HG03565 (cell line): ENCODE data around the gene NRG4.
"Not testable (repeated sequence)": the region's sequence is repeated elsewhere in the genome, so short reads cannot be mapped to it uniquely, and the experiment has no call there.

Source experiments
- ATAC-seq: cut with Tn5 transposase; IDR thresholded peaks from one replicate; pipeline ENCODE4 v1.9.1; 2021; ENCODE audit warnings: mild to moderate bottlenecking, moderate library complexity; ENCODE audit not compliant: unreplicated experiment

The NRG4 gene

DNA sequence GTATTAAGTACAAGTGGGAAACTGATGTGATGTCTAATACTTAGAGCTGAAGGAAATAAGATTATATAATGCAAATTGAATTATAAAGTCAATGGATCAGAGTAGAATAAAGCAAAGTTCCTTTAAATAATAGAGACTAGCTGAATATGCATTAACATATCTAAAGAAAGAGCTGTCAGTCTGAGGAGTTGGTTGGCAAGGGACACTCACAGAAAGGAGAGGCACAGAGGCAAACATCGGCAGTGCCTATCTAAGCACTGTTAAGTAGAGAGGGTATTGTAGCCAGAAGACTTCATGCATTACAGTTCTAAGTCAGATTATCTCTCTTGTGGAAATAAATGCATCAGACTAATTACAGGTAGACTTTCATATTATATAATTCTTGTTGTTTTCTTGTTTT lies 16.6 kb downstream of the NRG4 start:
- no peak for ATAC-seq

DNA sequence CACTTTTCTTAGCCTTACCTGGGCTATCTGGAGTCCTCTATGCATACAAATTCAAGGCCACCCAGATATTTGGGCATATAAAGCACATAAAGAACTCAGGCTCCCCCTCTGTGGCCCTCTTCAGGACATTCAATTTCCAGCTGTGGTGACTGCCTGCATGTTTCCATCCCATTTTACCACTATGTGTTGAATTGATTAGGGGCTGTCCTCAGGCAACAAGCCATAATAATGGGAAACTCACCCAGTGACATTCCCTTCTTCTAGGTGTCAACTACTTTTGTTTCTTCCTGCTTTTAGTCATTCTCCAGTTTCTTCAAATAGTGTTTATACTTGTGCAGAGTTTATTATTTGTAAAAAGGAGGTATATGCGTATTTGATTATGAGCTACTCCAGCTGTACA lies 18.0 kb downstream of the NRG4 start:
- ATAC-seq = no peak

DNA sequence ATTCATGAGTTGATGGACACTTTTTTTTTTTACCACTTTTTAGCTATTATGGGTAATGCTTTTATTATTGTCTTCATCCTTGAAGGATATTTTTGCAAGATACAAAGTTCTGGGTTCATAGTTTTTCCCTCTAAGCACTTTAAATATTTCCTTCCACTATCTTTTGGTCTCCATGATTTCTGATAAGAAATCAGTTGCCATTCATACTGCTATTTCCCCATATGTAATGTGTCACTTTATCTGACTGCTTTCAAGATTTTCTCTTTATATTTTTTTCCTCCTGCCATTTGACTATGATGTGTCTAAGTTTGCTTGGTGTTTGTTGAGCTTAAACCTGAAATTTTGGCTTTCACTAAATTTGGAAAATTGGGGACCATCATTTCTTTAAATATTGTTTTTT lies 19.3 kb downstream of the NRG4 start:
- no peak for ATAC-seq

DNA sequence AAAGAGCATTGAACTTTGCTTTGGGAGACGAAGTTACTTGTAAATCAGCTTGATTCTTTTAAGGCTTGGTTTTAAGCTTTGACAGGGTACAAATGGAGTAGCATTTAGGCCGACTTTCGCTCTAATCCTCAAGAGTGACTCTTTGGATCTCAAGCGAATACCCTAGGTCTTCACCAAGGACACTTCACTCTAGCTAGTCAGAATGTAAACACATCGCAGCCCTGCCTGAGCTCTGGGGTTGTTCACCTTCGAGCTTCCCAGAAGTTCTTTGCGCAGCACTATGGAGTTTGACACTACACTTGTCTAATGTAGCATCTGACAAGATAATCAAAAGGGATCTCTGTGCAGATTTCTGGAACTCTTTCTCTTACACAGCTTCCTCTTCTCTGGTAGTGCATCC lies 22.3 kb downstream of the NRG4 start:
- no peak for ATAC-seq

DNA sequence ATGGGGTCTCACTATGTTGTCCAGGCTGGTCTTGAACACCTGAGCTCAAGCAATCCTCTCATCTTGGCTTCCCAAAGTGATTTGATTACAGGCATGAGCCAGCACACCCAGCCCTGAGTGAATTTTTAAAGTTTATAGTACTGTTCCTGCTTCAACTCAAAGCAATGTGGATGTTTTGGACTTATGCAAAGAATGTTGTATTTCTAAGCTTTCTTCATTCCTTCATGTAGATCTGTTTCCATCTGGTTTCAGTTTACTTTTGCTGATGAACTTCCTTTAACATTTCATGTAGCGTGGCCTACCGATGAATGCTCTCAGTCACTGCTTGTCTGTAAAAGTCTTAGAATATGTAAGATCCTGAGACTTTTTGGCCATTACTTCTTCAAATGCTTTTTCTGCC lies 23.2 kb downstream of the NRG4 start:
- no peak for ATAC-seq

DNA sequence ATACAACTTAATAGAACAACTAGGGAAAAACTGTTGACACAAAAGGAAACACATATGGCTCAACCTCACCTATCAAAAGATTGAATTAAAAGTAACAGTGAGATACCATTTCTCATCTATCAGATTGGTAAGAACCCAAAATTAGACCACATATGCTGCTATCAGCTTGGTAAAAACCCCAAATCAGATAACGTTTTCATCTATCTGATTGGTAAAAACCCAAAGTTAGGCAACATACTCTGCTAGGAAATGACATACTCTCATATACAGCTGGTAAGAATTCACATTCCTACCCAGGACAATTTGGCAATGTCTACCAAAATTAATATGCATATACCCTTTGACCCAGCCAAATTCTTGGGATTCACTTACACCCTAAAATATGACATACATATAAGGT lies 26.3 kb downstream of the NRG4 start:
- no peak for ATAC-seq

DNA sequence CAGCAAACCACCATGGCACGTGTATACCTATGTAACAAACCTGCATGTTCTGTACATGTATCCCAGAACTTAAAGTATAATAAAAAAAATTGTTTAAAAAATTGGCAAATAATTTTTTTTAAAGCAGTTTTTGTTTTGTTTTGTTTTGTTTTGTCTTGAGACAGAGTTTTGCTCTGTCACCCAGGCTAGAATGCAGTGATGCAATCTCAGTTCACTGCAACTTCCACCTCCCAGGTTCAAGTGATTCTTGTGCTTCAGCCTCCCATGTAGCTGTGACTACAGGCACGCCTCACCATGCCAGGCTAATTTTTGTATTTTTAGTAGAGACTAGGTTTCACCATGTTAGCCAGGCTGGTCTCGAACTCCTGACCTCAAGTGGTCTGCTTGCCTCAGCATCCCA lies 27.5 kb downstream of the NRG4 start:
- not testable (repeated sequence) for ATAC-seq

DNA sequence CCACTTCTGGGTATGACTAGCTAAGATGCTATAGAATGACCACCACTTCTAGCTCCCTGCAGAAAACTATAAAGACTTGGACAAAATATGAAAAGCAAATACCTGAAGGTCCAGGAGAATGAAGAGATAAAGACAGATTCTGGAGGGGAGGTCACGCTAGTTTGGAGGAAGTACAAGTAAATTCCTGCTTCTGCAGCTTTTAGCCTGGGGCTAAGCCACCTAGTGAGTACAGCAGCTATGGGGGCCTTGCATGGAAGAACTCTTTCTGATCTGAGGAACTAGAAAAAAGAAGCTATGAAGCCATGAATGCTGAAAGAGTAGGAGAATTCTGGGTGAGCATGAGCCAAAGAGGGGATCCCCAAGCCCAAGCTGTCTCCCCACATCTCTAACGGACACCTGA lies 29.8 kb downstream of the NRG4 start:
- no peak for ATAC-seq

DNA sequence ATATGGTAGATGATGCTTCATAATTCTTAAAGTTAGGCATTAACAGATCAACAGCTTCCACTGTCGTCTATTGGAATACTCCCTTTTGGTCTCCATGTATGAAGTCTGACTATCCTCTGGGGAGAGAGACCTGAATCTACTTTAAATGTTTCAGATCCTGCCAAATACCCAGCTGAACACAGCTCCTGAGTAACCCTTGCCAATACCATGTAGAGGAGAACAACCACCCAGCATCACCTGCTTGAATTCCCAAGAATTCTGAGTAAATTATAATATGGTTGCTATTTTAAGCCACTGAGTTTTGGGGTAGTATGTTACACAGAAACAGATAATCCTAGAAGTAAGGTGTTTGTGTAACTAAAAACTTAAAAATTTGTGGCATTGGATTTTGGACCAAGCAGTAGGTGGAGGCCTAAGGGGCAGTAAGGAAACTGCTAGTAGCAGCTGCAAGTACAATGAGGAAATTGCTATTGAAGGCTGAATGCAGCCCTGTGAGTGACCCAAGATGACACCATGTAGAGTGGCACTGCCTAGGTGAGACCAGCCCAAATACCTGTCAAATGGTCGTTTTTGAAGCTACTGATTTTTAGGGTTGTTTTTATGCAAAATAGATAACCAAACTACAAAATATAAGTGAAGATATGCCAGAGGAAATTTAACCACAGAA lies 30.9 kb downstream of the NRG4 start:
- ATAC-seq = no peak

DNA sequence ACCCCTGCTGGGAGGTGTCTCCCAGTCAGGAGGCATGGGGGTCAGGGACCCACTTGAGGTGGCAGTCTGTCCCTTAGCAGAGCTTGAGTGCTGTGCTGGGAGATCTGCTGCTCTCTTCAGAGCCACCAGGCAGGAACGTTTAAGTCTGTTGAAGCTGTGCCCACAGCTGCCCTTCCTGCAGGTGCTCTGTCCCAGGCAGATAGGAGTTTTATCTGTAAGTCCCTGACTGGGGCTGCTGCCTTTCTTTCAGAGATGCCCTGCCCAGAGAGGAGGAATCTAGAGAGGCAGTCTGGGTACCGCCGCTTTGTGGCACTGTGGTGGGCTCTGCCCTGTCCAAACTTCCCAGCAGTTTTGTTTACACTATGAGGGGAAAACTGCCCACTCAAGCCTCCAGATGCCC lies 35.5 kb downstream of the NRG4 start:
- ATAC-seq = not testable (repeated sequence)

DNA sequence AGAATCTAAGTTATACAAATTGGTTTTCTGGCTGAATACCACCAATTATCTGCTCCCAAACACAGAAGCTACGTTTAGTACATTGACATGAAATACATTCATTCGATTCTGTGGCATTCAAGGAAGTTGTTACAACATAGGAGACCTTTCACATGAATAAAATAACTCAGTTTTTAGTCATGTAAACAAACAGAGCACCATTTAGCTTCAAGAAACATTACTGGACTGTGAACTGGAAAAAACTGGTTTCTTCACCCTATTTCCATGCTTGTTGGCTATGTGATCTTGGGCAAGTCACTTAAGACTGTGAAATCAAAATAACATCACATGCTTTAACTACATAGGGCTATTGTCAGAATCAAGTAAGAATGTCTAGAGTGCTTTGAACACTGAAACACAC lies 46.2 kb downstream of the NRG4 start:
- ATAC-seq = no peak

DNA sequence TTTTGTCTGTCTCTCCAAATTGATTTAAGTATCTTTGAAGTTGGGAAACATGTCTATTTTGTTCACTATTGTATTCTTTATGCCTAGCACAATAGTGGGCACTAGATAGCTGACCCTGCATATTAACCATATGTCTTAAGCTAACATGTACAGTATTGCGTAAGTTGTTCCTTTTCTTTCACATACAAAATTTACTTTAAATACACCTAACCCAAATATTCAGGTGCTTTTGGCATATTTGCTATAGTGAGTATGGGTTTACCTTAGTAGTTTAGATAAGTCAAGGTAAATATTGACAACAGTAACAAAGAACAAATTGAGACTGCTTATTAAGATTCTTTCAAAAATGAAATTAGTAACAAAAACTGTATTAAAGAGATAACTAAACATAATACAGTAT lies 50.9 kb downstream of the NRG4 start:
- no peak for ATAC-seq

DNA sequence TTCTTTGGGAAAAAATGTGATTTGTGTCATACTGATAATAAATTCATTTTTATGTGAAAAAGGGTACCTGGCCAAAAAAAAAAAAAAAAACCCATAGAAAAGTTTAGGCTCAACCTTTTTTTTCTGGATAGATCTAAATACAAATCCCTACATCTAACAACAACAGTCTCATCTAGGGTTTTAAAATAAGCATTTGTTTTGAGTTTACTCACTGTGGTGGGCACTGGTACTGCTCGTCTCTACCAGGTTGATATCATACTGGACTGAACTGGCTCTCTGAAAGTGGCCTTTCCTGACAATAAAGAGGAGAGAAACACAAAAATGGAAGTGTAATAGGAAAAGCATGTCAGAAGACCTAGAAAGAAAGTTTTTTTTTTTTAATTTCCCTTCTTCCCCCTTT lies 56.5 kb downstream of the NRG4 start:
- no peak for ATAC-seq

DNA sequence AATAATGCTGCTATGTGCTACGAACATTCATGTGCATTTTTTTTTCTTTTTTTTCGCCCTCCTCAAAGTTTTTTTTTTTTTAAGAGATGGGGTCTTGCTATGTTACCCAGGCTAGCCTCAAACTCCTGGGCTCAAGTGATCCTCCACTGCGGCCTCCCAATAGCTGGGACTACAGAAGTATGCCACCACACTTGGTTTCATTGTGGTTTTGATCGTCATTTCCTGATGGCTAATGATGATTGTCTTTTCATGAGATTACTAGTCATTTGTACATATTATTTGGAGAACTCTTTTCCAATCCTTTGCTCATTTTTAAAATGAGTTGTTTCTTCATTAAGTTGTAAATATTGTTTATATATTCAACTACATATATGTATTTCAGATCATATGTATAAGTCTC lies 59.7 kb downstream of the NRG4 start:
- no peak for ATAC-seq

DNA sequence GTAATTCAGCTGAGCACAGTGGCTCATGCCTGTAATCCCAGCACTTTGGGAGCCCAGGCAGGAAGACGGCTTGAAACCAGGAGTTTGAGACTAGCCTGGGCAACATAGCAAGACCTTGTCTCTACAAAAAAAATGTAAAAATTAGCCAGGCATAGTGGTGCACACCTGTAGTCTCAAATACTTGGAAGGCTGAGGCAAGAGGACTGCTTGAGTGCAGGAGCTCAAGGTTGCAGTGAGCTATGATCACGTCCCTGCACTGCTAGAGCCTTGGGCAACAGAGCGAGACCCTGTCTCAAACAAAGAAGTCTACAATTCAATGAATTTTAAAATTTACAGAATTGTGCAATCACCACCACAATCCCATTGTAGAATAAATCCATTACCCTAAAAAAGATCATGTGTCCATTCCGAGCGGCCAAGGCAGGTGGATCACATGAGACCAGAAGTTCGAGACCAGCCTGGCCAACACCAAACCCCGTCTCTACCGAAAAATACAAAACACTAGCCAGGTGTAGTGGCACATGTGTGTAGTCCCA lies 63.4 kb downstream of the NRG4 start:
- ATAC-seq = no peak

DNA sequence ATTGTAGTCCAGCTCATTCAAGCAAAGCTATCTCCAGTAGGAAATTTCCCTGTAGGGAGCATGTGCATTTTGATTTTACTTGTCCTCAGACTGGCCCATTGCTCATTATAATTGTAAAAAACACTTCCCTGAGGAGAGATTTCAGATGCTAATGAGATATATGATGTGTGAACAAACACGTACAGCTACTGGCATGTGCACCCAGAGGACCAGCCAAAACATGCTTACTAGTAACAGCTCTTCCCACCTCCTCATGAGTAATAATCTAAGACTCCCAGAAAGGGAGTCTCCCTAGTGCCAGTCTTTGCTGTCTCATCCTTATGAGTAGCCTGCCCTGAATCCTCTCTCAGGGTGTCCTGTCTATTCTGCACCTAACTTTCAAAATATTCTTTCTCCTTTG lies 65.1 kb downstream of the NRG4 start:
- no peak for ATAC-seq

DNA sequence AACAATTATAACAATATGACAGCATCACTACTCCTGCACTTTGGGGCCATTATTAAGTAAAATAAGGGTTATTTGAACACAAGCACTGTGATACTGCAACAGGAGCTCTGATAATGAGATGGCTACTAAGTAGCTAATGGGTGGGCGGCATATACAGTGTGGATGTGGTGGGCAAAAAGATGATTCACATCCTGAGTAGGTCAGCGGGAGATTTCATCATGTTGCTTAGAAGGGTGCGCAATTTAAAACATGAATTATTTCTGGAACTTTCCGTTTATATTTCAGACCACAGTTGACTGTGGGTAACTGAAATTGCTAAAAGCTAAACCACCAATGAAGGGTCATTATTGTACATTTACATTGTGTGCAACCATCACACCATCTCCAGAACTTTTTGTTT lies 66.3 kb downstream of the NRG4 start:
- ATAC-seq = no peak

DNA sequence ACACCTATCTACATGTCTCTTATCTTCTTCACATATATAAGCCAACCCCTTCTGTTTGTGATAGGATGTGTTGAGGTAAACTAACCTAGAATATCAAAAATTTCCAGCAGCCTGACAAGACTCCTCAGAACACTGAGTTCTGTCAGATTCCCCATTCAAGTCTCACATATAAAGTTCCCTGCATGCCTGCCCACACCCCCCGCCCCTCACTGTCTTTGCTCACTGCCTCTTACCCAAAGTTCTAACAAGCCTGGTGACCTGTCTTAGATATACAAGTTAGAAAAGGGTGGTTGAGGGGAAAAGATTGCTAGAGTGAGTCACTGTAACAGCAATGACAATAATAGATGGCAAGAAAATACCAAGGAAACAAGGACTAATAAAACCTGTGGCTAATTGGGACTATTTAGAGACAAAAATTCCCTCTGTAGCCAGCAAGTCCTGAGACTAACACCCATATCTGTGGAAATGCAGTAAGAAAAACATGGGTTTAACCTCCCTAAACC lies 68.5 kb downstream of the NRG4 start:
- ATAC-seq = no peak

DNA sequence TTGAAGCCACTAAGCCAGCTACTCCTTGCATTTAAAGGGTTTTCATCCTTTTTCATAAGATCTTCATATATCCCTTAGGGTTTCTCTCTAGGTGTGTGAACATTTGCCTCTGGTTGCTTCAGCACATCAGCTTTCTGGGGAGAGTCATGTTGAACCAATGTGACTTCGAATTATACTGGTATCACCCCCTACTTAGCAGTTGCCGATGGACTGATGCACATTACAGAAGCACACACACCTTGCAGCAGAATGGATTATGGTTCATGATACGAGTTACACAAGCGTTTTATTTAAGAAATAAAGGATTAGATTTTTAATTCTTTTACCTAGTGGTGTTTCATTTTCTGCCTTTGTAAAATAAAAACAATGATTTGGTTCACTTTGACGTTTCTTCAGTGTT lies 69.0 kb downstream of the NRG4 start:
- ATAC-seq = no peak

DNA sequence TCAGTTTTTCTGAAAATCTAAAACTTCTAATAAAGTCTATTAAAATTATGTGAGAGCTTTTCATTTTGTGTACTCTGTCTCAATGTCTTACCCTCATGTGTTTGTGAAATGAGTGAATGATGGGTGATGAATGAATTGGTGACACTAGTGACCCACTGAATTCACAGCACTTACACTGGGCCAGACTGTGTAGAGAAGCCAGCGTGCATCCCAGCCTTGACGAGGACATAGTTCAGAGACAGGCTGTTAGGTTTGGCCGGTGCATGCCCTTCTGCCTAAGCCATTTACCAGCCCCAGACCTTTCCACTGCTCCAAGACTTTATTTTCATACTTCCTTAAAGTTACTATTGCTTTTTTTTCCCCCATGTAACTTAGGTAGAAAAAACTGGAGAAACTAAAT lies 69.8 kb downstream of the NRG4 start:
- ATAC-seq = no peak

DNA sequence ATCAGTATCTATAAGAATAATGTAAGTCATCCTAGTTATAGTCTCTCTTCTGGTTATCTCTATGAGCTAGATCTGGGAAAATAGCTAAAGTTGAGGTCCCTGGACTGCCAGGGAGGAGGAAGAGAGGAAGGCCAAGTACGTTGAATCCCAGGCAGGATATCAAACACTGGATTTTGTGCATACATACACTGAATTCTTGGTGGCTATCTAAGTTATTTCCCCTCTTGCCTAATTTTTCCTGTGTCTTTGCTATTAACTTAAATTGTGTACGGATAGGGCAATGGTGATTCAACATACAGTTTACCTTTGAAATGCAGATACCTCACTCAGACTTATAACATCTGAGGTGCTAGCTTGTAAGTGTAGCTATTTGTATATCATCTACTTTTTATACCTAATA lies 81.4 kb downstream of the NRG4 start:
- ATAC-seq = no peak

DNA sequence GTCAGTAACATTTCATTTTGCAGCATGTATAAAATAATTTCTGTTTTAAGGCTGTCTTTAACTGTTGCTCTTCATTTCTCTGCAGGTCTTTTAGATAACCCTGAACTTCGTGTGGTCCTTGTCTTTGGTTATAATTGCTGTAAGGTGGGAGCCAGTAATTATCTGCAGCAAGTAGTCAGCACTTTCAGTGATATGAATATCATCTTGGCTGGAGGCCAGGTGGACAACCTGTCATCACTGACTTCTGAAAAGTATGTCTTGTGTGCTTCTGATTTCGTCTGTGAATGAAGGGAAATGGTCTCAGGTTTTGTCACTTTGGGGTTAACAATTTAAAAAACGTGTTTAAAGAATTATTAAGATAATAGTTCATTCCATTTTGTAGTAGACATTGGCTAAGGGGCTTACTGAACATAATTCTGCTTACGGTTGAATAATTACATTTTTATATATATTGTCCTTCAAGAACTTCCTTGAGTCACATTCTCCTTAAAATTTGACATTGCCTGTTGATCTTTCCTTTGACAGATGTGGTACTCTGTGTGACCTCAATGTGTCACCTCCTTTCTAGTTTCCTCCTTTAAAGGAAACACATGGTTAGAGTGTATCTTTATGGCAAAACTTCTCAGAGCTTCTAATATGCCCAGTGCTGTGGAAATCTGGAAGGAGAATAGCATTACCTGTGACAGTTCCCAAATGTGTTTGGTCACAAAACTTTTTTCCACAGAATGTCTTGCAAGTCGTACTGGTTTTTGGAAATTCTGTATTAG lies 82.2 kb downstream of the NRG4 start:
- ATAC-seq = no peak
